DOHH2 (cell line): ENCODE data around the gene RBM12.

Experiments used
- H3F3A ChIP-seq: fragments of 200-600 bp; sonication (generic), shearing (Covaris generic); 2 replicates; pipeline ENCODE4 v1.6.0; 2016; ENCODE audit warnings: antibody characterized with exemption, mild to moderate bottlenecking; ENCODE audit not compliant: control insufficient read depth, insufficient read depth
- H3K27ac ChIP-seq: fragments of 200-600 bp; sonication (generic); 2 replicates; pipeline ENCODE4 v1.5.1; 2014; ENCODE audit warnings: low read depth, mild to moderate bottlenecking, low read length, moderate library complexity
- H3K27me3 ChIP-seq: fragments of 200-600 bp; sonication (generic); 2 replicates; pipeline ENCODE4 v1.6.1; 2014; ENCODE audit warnings: mild to moderate bottlenecking, low read length, mixed read lengths; ENCODE audit not compliant: control insufficient read depth
- H3K36me3 ChIP-seq: fragments of 200-600 bp; sonication (generic); 2 replicates; pipeline ENCODE4 v1.6.1; 2014; ENCODE audit warnings: mild to moderate bottlenecking, low read length, moderate library complexity, mixed read lengths; ENCODE audit not compliant: control insufficient read depth
- H3K4me1 ChIP-seq: fragments of 200-600 bp; sonication (generic); 2 replicates; pipeline ENCODE4 v1.6.1; 2014; ENCODE audit warnings: mild to moderate bottlenecking, low read length, mixed read lengths; ENCODE audit not compliant: control insufficient read depth
- H3K4me2 ChIP-seq: fragments of 200-600 bp; sonication (generic); 2 replicates; pipeline ENCODE4 v1.6.0; 2014; ENCODE audit warnings: mild to moderate bottlenecking, low read length, moderate library complexity
- H3K4me3 ChIP-seq: fragments of 200-600 bp; sonication (generic); 2 replicates; pipeline ENCODE4 v1.5.1; 2014; ENCODE audit warnings: mild to moderate bottlenecking, low read length, mixed read lengths
- H3K79me2 ChIP-seq: fragments of 200-600 bp; sonication (generic); 2 replicates; pipeline ENCODE4 v1.6.1; 2014; ENCODE audit warnings: mild to moderate bottlenecking, low read length, mixed read lengths; ENCODE audit not compliant: control insufficient read depth
- H3K9me2 ChIP-seq: fragments of 200-600 bp; sonication (generic); replicated peaks from 2 replicates; pipeline ENCODE4 v1.6.1; 2014; ENCODE audit warnings: mild to moderate bottlenecking, low read length, mixed read lengths; ENCODE audit not compliant: control insufficient read depth
- H3K9me3 ChIP-seq: fragments of 200-600 bp; sonication (generic); 2 replicates; pipeline ENCODE4 v1.6.1; 2014; ENCODE audit warnings: antibody characterized with exemption, low read length, mixed read lengths; ENCODE audit not compliant: control insufficient read depth, insufficient read depth
- H4K20me1 ChIP-seq: fragments of 200-600 bp; sonication (generic); 2 replicates; pipeline ENCODE4 v1.6.0; 2014; ENCODE audit warnings: low read depth, mild to moderate bottlenecking, antibody characterized with exemption, low read length, moderate library complexity; ENCODE audit not compliant: control insufficient read depth, insufficient read depth
- CTCF ChIP-seq: fragments of 200-600 bp; sonication (generic); IDR thresholded peaks from one replicate; pipeline ENCODE4 v1.5.1; 2014; ENCODE audit warnings: antibody characterized with exemption, mild to moderate bottlenecking, low read depth, low read length; ENCODE audit not compliant: poor library complexity, severe bottlenecking
- EZH2phosphoT487 ChIP-seq: fragments of 200-600 bp; sonication (generic); IDR thresholded peaks from 2 replicates; pipeline ENCODE4 v1.6.1; 2017; ENCODE audit warnings: borderline replicate concordance, mild to moderate bottlenecking, antibody characterized with exemption, low read length, moderate library complexity, mixed read lengths

RBM12 gene

GRCh38 chr20:35636095-35636494 is 28.6 kb downstream of the RBM12 start:
- H3K36me3 ChIP-seq, result peaks cover 18% of the 10 kb centered on the region
- H3F3A ChIP-seq, result peaks cover 4% of the 10 kb centered on the region; the same call in 1 of the 2 replicates
- H3K4me3 ChIP-seq, result no peak overlapping the region
- H3K4me1 ChIP-seq, result no peaks in the 10 kb centered on the region
- TF ChIP-seq EZH2phosphoT487 (no peak), CTCF (no peak)
- H3K9me3 ChIP-seq, result no peaks in the 10 kb centered on the region
- no peaks in the 10 kb centered on the region for H3K27me3 ChIP-seq
- H3K9me2 ChIP-seq, result no peaks in the 10 kb centered on the region
- H3K79me2 ChIP-seq, result peaks cover 49% of the 10 kb centered on the region
- no peak overlapping the region for H3K27ac ChIP-seq
- H3K4me2 ChIP-seq, result no peak overlapping the region
- H4K20me1 ChIP-seq, result 0 out of 2 replicates have a peak, but pooled peaks cover 6% of the 10 kb centered on the region

GRCh38 chr20:35635652-35636051 is 29.0 kb downstream of the RBM12 start:
- Histone ChIP-seq H3K79me2 (peaks cover 46% of the 10 kb centered on the region), H3K9me3 (no peaks in the 10 kb centered on the region), H3K36me3 (peaks cover 22% of the 10 kb centered on the region), H3K9me2 (no peaks in the 10 kb centered on the region), H3K27ac (no peak overlapping the region), H4K20me1 (0 out of 2 replicates have a peak, but pooled peaks cover 6% of the 10 kb centered on the region), H3K4me1 (no peaks in the 10 kb centered on the region), H3K4me2 (no peak overlapping the region), H3F3A (peaks cover 2% of the 10 kb centered on the region; the same call in 1 of the 2 replicates), H3K27me3 (no peaks in the 10 kb centered on the region), H3K4me3 (no peak overlapping the region)
- no peak for TF ChIP-seq CTCF
- TF ChIP-seq EZH2phosphoT487, result no peak

- H3K9me3 ChIP-seq, result no peaks in the 10 kb centered on the region
- no peak overlapping the region for H3K27ac ChIP-seq
- no peak for TF ChIP-seq CTCF
- no peak for TF ChIP-seq EZH2phosphoT487
- no peaks in the 10 kb centered on the region for H3K27me3 ChIP-seq
- no peak overlapping the region for H3K4me3 ChIP-seq
- no peak overlapping the region for H3K4me2 ChIP-seq
- H3K4me1 ChIP-seq, result no peaks in the 10 kb centered on the region
- peaks cover 17% of the 10 kb centered on the region for H3K79me2 ChIP-seq
- peaks cover 44% of the 10 kb centered on the region for H3K36me3 ChIP-seq
- H3K9me2 ChIP-seq, result no peaks in the 10 kb centered on the region
- no peaks in the 10 kb centered on the region for H3F3A ChIP-seq
- no peaks in the 10 kb centered on the region for H4K20me1 ChIP-seq
These were observed 32.1 kb downstream of the RBM12 start for GRCh38 chr20:35632539-35633115.
